Esophagus muscularis mucosa (tissue), 4 donors: ENCODE data around the gene ARMC10.

Experiments used
- CTCF ChIP-seq, 3 experiments: fragments of 200-600 bp in 2 of 3; fragments of 450-650 bp in 1 of 3; sonication (generic) in 2 of 3; IDR thresholded peaks; one replicate each; pipeline ENCODE4 v1.5.1; 2017 to 2019; ENCODE audit warnings: antibody characterized with exemption in 3 of 3, mild to moderate bottlenecking in 2 of 3, moderate library complexity in 1 of 3
- EP300 ChIP-seq: sonication (generic); formaldehyde crosslinking; IDR thresholded peaks from one replicate; pipeline ENCODE4 v1.6.1; 2017; ENCODE audit warnings: antibody characterized with exemption
- POLR2A ChIP-seq: fragments of 450-650 bp; IDR thresholded peaks from one replicate; pipeline ENCODE4 v1.6.1; 2017; ENCODE audit warnings: antibody characterized with exemption, moderate library complexity, mild to moderate bottlenecking, low read depth
- POLR2AphosphoS5 ChIP-seq, 2 donors: sonication (generic); formaldehyde crosslinking; IDR thresholded peaks; one replicate each; pipeline ENCODE4 v1.6.1; 2017; ENCODE audit warnings: antibody characterized with exemption in 2 of 2

- TF ChIP-seq POLR2A: no peak
- TF ChIP-seq CTCF (IDR thresholded peaks at IDR 0.05): no peak
- no peak for TF ChIP-seq POLR2AphosphoS5 (IDR thresholded peaks at IDR 0.05)
- TF ChIP-seq EP300: no peak
Measured at GRCh38 chr7:103093429-103093828, 18.5 kb downstream of the ARMC10 start.
